GM08714 (cell line): ENCODE measurements around the gene YY1AP1.
"Not testable (repeated sequence)": the region's sequence is repeated elsewhere in the genome, so short reads cannot be mapped to it uniquely, and the experiment has no call there.

Experiments
- H3K4me3 ChIP-seq: fragments of 200-500 bp; sonication (Bioruptor generic); 2 replicates; pipeline ENCODE4 v1.5.1; 2014; ENCODE audit warnings: mild to moderate bottlenecking, low read length, inconsistent platforms
- ZNF274 ChIP-seq: IDR thresholded peaks from 2 replicates; pipeline ENCODE4 v1.6.1; 2012; ENCODE audit warnings: mild to moderate bottlenecking, low read depth, low read length

YY1AP1 gene

GRCh38 chr1:155703216-155703615 lies 14.6 kb upstream of the YY1AP1 start:
- no peak overlapping the region for H3K4me3 ChIP-seq
- TF ChIP-seq ZNF274, result no peak

- H3K4me3 ChIP-seq, result not testable (repeated sequence)
Observed at GRCh38 chr1:155701675-155702074, 13.1 kb upstream of the YY1AP1 start.

GRCh38 chr1:155699062-155699461 lies 10.5 kb upstream of the YY1AP1 start:
- not testable (repeated sequence) for H3K4me3 ChIP-seq

GRCh38 chr1:155698382-155699038 lies 9.9 kb upstream of the YY1AP1 start:
- no peak overlapping the region for H3K4me3 ChIP-seq

GRCh38 chr1:155697616-155698015 lies 9.0 kb upstream of the YY1AP1 start:
- H3K4me3 ChIP-seq, result not testable (repeated sequence)

More at GRCh38 chr1:155698382-155699038, 9.9 kb upstream of the YY1AP1 start:
- TF ChIP-seq ZNF274, result no peak

GRCh38 chr1:155697046-155697445 lies 8.5 kb upstream of the YY1AP1 start:
- H3K4me3 ChIP-seq, result no peak overlapping the region
- no peak for TF ChIP-seq ZNF274

GRCh38 chr1:155696524-155696923 lies 8.0 kb upstream of the YY1AP1 start:
- TF ChIP-seq ZNF274, result no peak
- H3K4me3 ChIP-seq, result no peak overlapping the region

- TF ChIP-seq ZNF274, result no peak
- no peak overlapping the region for H3K4me3 ChIP-seq
Observed at GRCh38 chr1:155695608-155696007, 7.0 kb upstream of the YY1AP1 start.

GRCh38 chr1:155695072-155695471 lies 6.5 kb upstream of the YY1AP1 start:
- no peak for TF ChIP-seq ZNF274
- H3K4me3 ChIP-seq, result no peak overlapping the region

- H3K4me3 ChIP-seq, result no peak overlapping the region
- TF ChIP-seq ZNF274, result no peak
Observed at GRCh38 chr1:155694167-155694566, 5.6 kb upstream of the YY1AP1 start.

- TF ChIP-seq ZNF274, result no peak
- H3K4me3 ChIP-seq, result no peak overlapping the region
Observed at GRCh38 chr1:155691992-155692528, 3.5 kb upstream of the YY1AP1 start.

- peak within 1 kb of the TSS; percentile 80 for H3K4me3 ChIP-seq
Observed at GRCh38 chr1:155689081-155689607, 570 bp upstream of the YY1AP1 start, which contains the start of gene DAP3. Gene DAP3 (plus strand): TSS chr1:155689091. CDS start chr1:155709780, 20,689 bp downstream.

- H3K4me3 ChIP-seq, result peak overlapping the region; percentile 80
Observed at GRCh38 chr1:155687705-155688323, 760 bp downstream of the YY1AP1 start.

- H3K4me3 ChIP-seq, result no peak overlapping the region
- TF ChIP-seq ZNF274, result no peak
Observed at GRCh38 chr1:155681776-155682175, 6.8 kb downstream of the YY1AP1 start.

GRCh38 chr1:155680531-155680930 lies 8.0 kb downstream of the YY1AP1 start:
- TF ChIP-seq ZNF274, result no peak
- no peak overlapping the region for H3K4me3 ChIP-seq

- not testable (repeated sequence) for H3K4me3 ChIP-seq
Observed at GRCh38 chr1:155678992-155679391, 9.6 kb downstream of the YY1AP1 start.
